ENCODE data around the gene SOX2. TPM values are rescaled to one million over a fixed set of nuclear protein-coding genes. Genes with fewer than 3 reads are reported as not detected.
"Not testable (repeated sequence)": the region's sequence is repeated elsewhere in the genome, so short reads cannot be mapped to it uniquely, and the experiment has no call there.

Gene SOX2
- total RNA-seq, 8 experiments from 2014 or later = 0.41 to 144 (median 80.7) TPM; not detected in 1

DNA sequence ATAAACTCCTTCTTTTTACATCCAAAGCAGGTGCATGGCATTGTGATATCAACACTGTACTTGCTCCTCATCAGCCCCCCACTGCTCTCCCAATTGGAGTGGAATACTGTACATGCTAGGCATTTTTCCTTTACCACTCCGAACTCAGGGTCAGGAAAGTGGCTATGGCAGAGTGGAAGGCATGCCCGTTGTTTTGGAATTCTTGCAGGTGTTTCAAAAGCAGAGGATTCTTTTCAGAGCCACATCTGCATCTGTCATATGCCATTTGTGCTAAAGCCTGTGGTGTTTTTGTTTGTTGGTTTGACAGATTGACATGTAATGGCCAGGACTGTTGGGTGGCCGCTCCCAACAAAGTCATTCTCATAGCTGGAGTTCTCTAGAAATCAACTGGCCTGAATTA is 41.7 kb downstream of the SOX2 start:
- WGBS, 10 experiments = 0 to 67% (median 24%) methylated on average over 1 to 3 of the region's 3 CpGs
- Histone ChIP-seq H3K4me3 (no peak overlapping the region), H3K4me1 (replicated peaks in 1 of 2) (peaks cover 36 to 41% of the 10 kb centered on the region in 2 donors), H3K27ac (no peak overlapping the region)
- in situ Hi-C loops (cut with MboI; ENCODE audit: low pct_unique_long_range_greater_than_20kb in 2 of 9, low sequenced_read_pairs in 9 of 9, unreplicated experiment in 9 of 9) = no loop called here
- peak in 3 of 8 experiments; percentile 33 to 48 (median 46) for ATAC-seq (replicated peaks in 6 of 8)

DNA sequence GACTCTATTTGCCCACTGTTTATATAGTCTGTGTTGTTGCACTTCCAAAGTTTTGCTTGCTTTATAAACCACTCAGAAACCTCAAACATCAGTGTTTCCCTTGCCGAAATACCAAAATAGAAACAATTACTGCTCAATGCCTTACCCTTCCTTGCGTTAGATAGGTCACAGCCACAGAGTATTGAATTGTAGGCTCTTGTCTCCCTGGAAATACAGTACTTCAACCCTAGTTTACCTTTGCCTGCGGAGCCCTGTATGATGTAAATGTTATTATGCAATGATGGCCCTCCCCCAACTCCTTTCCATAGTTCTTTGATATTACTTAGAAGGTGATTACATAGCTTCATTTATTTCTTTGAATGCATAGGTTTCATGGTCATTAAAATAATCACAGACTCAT is 44.2 kb downstream of the SOX2 start:
- ATAC-seq (replicated peaks in 6 of 8) = peak in 4 of 8 experiments; percentile 18 to 42 (median 29)
- Histone ChIP-seq H3K4me1 (replicated peaks in 1 of 2) (peaks cover 38 to 39% of the 10 kb centered on the region in 2 donors), H3K27ac (peak overlapping the region in 1 of 2 donors; percentile 38), H3K4me3 (peak overlapping the region in 1 of 5 donors; percentile 15)
- in situ Hi-C loops (cut with MboI; ENCODE audit: low pct_unique_long_range_greater_than_20kb in 2 of 9, low sequenced_read_pairs in 9 of 9, unreplicated experiment in 9 of 9) = no loop called here
- WGBS, 10 experiments = 0 to 20% (median 14%) methylated on average over 2 to 3 of the region's 3 CpGs; no CpG with 5 or more reads in 4 of the 10 experiments

DNA sequence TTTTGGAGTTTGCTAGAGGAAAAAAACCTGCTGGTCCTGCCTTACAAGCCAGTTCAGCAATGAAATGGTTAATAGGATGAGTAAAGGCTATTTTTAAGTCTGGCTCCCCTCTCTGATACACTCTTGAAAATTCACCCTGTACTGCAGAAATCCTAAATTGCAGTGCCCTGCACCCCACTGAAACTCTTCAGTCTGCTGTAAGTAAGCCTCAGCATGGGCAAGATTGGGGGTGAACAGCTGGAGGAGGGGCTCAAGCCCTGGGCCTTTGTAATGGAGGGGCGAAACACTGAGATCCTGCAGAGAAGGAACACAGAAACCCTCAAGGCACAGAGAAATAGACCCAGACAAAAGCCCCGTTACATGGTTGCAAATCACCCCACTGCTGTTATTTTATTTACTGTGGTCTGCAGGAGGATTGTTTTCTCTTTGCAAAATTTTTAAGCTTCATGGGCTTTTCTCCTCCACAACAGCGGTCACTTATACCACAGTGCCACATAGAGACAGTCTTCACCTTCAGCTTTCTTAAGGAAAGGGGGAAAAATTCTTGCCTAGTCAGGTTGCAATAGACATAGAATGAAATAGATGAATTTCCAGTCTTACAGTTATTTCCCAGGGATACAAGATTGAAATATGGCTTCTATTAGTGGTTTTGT is 45.0 kb downstream of the SOX2 start:
- in situ Hi-C loops (cut with MboI; ENCODE audit: low pct_unique_long_range_greater_than_20kb in 2 of 9, low sequenced_read_pairs in 9 of 9, unreplicated experiment in 9 of 9) = no loop called here
- peak overlapping the region in 1 of 5 donors; percentile 15 for H3K4me3 ChIP-seq
- H3K27ac ChIP-seq = peak overlapping the region in 1 of 2 donors; percentile 38
- peaks cover 38 to 39% of the 10 kb centered on the region in 2 donors for H3K4me1 ChIP-seq (replicated peaks in 1 of 2)
- WGBS, 10 experiments = 4 to 30% (median 18%) methylated on average over 1 to 3 of the region's 3 CpGs; no CpG with 5 or more reads in 3 of the 10 experiments
- ATAC-seq (replicated peaks in 6 of 8) = peak in 5 of 8 experiments; percentile 55 to 62 (median 60)

DNA sequence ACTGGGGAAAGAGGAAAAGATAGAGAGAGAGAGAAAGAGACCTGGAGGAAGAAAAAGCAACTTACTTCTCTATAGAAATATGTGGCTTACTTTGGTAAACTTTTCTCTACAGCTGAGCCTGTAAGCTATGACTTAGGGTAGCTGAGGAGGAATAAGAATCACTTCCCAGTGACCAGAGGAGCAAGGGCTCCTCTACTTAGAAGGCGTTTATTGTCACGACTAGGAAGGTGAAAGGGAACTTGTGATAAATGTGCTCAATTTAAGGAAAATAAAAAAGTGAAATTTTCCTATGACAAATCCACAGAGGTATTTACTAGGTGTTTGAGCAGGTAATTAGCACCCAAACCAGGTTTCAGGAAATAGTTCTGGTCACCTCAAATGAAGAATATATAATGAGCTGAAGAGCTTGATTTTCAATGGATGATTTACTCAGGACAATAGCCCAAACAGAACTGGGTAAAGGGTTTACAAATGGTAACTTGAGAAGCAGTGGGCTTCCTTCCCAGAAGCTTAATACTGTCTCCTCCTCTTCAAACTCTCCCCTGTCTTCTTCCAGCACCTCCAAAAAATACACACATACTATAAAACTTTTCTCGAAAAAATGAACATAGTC is 46.1 kb downstream of the SOX2 start:
- H3K27ac ChIP-seq = peak overlapping the region in 1 of 2 donors; percentile 18
- in situ Hi-C loops (cut with MboI; ENCODE audit: low pct_unique_long_range_greater_than_20kb in 2 of 9, low sequenced_read_pairs in 9 of 9, unreplicated experiment in 9 of 9) = no loop called here
- no peak overlapping the region for H3K4me3 ChIP-seq
- 0 to 13% (median 0%) methylated on average over 2 to 3 of the region's 3 CpGs for WGBS, 10 experiments
- H3K4me1 ChIP-seq (replicated peaks in 1 of 2) = peaks cover 35% of the 10 kb centered on the region in 2 donors
- peak in 4 of 8 experiments; percentile 27 to 44 (median 36) for ATAC-seq (replicated peaks in 6 of 8)

DNA sequence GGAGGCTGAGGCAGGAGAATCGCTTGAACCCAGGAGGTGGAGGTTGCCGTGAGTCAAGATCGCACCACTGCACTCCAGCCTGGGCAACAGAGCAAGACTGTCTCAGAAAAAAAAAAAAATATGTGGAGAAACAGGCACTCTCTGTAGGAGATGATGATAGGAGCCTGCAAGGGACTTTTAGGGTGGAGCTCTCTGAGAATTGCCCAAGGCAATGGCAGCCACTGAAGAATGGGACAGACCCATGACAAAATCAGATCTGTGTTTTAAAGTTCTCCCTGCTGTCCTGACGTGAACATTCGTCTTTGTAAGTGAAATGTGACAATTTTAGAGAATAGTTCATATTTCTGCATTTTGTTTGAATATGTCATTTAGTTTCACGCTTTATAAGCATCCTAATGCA is 50.2 kb downstream of the SOX2 start:
- in situ Hi-C loops (cut with MboI; ENCODE audit: low pct_unique_long_range_greater_than_20kb in 2 of 9, low sequenced_read_pairs in 9 of 9, unreplicated experiment in 9 of 9) = no loop called here
- ATAC-seq (replicated peaks in 6 of 8) = peak in 1 of 8 experiments; percentile 23
- Histone ChIP-seq H3K4me3 (no peak overlapping the region), H3K4me1 (replicated peaks in 1 of 2) (peaks cover 10 to 15% of the 10 kb centered on the region in 2 donors), H3K27ac (no peak overlapping the region)
- 0 to 100% (median 95%) methylated on average over 1 to 6 of the region's 6 CpGs; no CpG with 5 or more reads in 2 of the 10 experiments for WGBS, 10 experiments

DNA sequence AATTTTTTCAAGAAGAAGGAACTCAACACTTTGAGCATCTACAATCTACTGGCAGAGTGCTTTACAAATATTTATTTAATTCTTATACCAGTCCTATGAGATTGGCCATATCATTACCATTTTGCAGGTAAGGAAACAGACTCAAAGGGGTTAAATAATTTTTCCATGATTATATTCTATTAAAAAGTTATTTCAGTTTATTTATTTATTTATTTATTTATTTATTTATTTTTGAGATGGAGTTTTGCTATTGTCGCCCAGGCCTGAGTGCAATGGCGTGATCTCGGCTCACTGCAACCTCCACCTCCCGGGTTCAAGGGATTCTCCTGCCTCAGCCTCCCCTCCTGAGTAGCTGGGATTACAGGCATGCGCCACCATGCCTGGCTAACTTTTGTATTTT is 52.3 kb downstream of the SOX2 start:
- WGBS, 10 experiments = 0 to 100% (median 62%) methylated on average over 3 to 5 of the region's 5 CpGs; no CpG with 5 or more reads in 4 of the 10 experiments
- ATAC-seq (replicated peaks in 6 of 8); H3K4me3 ChIP-seq; in situ Hi-C loops (cut with MboI; ENCODE audit: low pct_unique_long_range_greater_than_20kb in 2 of 9, low sequenced_read_pairs in 9 of 9, unreplicated experiment in 9 of 9); H3K4me1 ChIP-seq (replicated peaks in 1 of 2); H3K27ac ChIP-seq: not testable (repeated sequence)
